ENCODE results near the gene LCN15.
A peak's percentile ranks its signal among the peaks of the same experiment; 100 is the strongest.
"Not testable (repeated sequence)": the region's sequence is repeated elsewhere in the genome, so short reads cannot be mapped to it uniquely, and the experiment has no call there.

Gene LCN15

DNA sequence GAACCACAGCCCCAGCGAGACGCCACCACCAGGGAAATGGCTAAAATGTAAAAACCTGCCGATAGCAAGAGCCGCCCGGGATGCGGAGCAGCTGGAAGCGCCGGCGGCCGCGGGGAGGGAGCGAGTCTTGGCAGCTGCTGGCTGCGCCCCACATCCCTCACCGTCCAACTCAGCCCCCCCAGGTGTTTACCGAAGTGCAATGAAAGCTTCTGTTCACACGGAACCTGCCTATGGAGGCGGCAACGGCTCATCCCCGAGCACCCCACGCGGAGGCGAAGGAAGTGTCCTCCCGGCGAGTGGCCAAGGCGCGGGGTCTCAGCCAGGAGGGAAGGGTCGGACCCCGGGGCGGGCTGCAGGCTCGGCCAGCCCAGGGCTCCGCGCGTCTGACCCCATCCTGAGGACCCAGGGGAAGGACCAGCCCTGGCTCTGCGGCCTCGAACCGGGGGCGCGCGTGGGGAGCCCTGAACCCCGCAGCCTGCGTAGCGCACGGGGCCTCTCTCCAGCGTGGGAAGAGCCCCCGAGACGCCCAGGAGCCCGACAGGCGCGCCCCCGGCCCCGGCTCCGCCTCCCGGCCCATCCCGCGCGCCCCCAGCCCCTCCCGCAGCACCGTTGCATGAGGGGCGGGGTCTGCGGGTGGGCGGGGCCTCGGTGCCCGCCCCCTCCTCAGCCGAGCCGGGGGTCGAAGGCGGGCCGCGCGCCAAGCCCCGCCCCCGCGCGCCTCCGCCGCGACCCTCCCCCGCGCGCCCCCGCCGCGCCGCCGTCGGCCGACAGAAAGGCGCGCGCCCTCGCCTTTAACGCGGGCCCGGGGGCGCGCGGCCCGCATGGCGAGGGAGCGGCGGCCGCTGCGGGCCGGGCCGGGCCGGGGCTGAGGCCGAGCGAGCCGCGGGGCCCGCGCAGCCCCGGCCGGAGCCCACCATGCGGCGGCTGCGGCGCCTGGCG lies 52.3 kb downstream of the LCN15 start, which contains the start of gene DIPK1B:
Gene DIPK1B (plus strand): TSS at position 822 of the 939 bp plus-strand sequence. CDS start 94 bp downstream, at position 916.
- peak within 1 kb of the TSS; percentile 53 for H3K4me3 ChIP-seq (ENCODE audit: low read depth, low read length)
- DNase-seq (ENCODE audit: low read depth), result no peak

DNA sequence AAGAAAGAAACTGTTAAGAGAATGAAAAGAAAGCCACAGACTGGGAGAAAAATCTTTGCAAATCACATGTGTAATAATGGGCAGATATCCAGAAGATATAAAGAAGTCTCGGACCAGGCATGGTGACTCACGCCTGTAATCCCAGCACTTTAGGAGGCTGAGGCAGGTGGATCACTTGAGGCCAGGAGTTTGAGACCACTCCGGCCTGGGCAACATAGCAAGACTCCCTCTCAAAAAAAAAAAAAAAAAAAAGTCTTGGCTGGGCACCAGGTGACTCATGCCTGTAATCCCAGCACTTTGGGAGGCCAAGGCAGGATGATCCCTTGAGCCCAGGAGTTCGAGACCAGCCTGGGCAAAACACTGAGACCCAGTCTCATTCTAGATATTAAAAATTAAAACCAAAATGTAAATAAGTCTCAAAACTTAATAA lies 53.1 kb downstream of the LCN15 start:
- DNase-seq (ENCODE audit: low read depth), result not testable (repeated sequence)

DNA sequence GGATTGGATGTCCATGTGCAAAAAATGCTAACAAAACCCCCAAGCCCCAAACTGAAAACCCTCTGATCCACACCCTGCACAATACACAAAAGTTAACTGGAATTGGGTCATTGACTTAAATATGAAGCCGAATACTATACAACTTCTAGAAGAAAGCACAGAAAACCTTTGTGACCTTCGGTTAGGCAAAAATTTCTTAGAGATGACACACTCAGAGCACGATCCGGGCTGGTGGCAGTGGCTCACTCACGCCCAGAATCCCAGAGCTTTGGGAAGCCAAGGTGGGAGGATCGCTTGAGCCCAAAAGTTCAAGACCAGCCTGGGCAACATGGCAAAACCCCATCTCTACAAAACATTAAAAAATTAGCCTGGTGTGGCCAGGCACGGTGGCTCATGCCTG lies 53.8 kb downstream of the LCN15 start:
- DNase-seq (ENCODE audit: low read depth), result no peak
- H3K4me3 ChIP-seq (ENCODE audit: low read depth, low read length), result no peak overlapping the region

More for the DNA sequence above, 53.1 kb downstream of the LCN15 start:
- H3K4me3 ChIP-seq (ENCODE audit: low read depth, low read length), result not testable (repeated sequence)
